PC-9 (cell line): ENCODE measurements around the gene BACH2. TPM values are rescaled to one million over a fixed set of nuclear protein-coding genes. Genes with fewer than 3 reads are reported as not detected.

ENCODE experiments used
- BruUV-seq: library from RNA; stranded (reverse); fragments of 400-500 nt; replicated peaks from 2 replicates; lab custom pipeline; 2021; lab: Mats Ljungman, UMichigan
- CTCF ChIA-PET: fragments of 300-600 bp; sonication (Branson Sonifier 250); formaldehyde crosslinking; loops from one replicate; lab custom pipeline; 2022; ENCODE audit warnings: antibody characterized with exemption; lab: Charles Lee
- POLR2A ChIA-PET: fragments of 300-600 bp; sonication (Branson Sonifier 250); formaldehyde crosslinking; loops from one replicate; lab custom pipeline; 2022; ENCODE audit warnings: antibody characterized with exemption; ENCODE audit not compliant: unreplicated experiment; lab: Charles Lee
- DNase-seq, 2 experiments: peaks; one replicate each; pipeline versions ENCODE4 v3.0.0 to v3.0.0-alpha.2; 2015 to 2022; ENCODE audit warnings: mixed read lengths in 1 of 2
- H2AFZ ChIP-seq: fragments of 200-600 bp; sonication (generic); 2 replicates; pipeline ENCODE4 v1.8.1; 2017; ENCODE audit warnings: antibody characterized with exemption
- H3F3A ChIP-seq: fragments of 200-600 bp; sonication (generic); 2 replicates; pipeline ENCODE4 v1.8.1; 2017; ENCODE audit warnings: antibody characterized with exemption, mild to moderate bottlenecking, low read depth; ENCODE audit not compliant: insufficient read depth
- H3K27ac ChIP-seq: fragments of 200-600 bp; sonication (generic); 2 replicates; pipeline ENCODE4 v1.6.1; 2016; ENCODE audit warnings: mixed run types
- H3K27me3 ChIP-seq: fragments of 200-600 bp; sonication (generic); 2 replicates; pipeline ENCODE4 v1.6.1; 2016; ENCODE audit warnings: low read depth, mixed run types; ENCODE audit not compliant: insufficient read depth
- H3K36me3 ChIP-seq: fragments of 200-600 bp; sonication (generic); 2 replicates; pipeline ENCODE4 v1.6.1; 2016; ENCODE audit warnings: low read depth, mixed run types
- H3K4me1 ChIP-seq: fragments of 200-600 bp; sonication (generic); replicated peaks from 2 replicates; pipeline ENCODE4 v1.6.1; 2016; ENCODE audit warnings: mixed run types; ENCODE audit not compliant: insufficient read depth
- H3K4me2 ChIP-seq: fragments of 200-600 bp; sonication (generic); 2 replicates; pipeline ENCODE4 v1.6.1; 2017; ENCODE audit warnings: mixed run types
- H3K4me3 ChIP-seq: fragments of 200-600 bp; sonication (generic); 2 replicates; pipeline ENCODE4 v1.6.1; 2016; ENCODE audit warnings: mixed run types
- H3K79me2 ChIP-seq: fragments of 200-600 bp; sonication (generic); 2 replicates; pipeline ENCODE4 v1.6.1; 2017; ENCODE audit warnings: low read depth, mixed run types
- H3K9me2 ChIP-seq: fragments of 200-600 bp; sonication (generic); 2 replicates; pipeline ENCODE4 v1.8.1; 2017; ENCODE audit warnings: mild to moderate bottlenecking; ENCODE audit not compliant: insufficient read depth
- H3K9me3 ChIP-seq: fragments of 200-600 bp; sonication (generic); 2 replicates; pipeline ENCODE4 v1.8.1; 2016; ENCODE audit warnings: low read depth; ENCODE audit not compliant: insufficient read depth
- H4K20me1 ChIP-seq: fragments of 200-600 bp; sonication (generic); 2 replicates; pipeline ENCODE4 v1.8.1; 2017; ENCODE audit not compliant: insufficient read depth
- CTCF ChIP-seq: fragments of 200-600 bp; sonication (generic); conservative IDR thresholded peaks from 2 replicates; pipeline ENCODE4 v1.6.1; 2017; ENCODE audit warnings: mixed run types, antibody characterized with exemption, mild to moderate bottlenecking, moderate library complexity
- EZH2 ChIP-seq: fragments of 200-600 bp; sonication (generic); IDR thresholded peaks from 2 replicates; pipeline ENCODE4 v1.8.0; 2017; ENCODE audit warnings: antibody characterized with exemption, low read depth
- intact Hi-C: fragments of 100-400 bp; cut with micrococcal nuclease; formaldehyde crosslinking; loops from one replicate; pipeline ENCODE4 v1.10.0; 2022; ENCODE audit not compliant: unreplicated experiment
- total RNA-seq: library from RNA; stranded (reverse); gene quantifications from 2 replicates; pipeline ENCODE4 v1.2.3, GENCODE V29; 2021

Gene BACH2
- total RNA-seq, 1 experiment from 2014 or later, result 2.3 TPM

- Histone ChIP-seq H3K4me2 (no peak overlapping the region), H3F3A (no peaks in the 10 kb centered on the region), H4K20me1 (no peaks in the 10 kb centered on the region), H3K27ac (no peak overlapping the region), H3K4me3 (no peak overlapping the region), H3K9me3 (no peaks in the 10 kb centered on the region), H3K36me3 (no peaks in the 10 kb centered on the region), H3K4me1 (no peaks in the 10 kb centered on the region), H3K9me2 (no peaks in the 10 kb centered on the region), H3K27me3 (no peaks in the 10 kb centered on the region), H2AFZ (no peak overlapping the region), H3K79me2 (no peaks in the 10 kb centered on the region)
- intact Hi-C loops, result no loop called here
- BruUV-seq, result no TSS peak
- ChIA-PET POLR2A (no interaction called here), CTCF (no interaction called here)
- TF ChIP-seq EZH2, result no peak
- DNase-seq, result no peak
Measured at GRCh38 chr6:89927791-89928550, 368.7 kb downstream of the BACH2 start.

DNA sequence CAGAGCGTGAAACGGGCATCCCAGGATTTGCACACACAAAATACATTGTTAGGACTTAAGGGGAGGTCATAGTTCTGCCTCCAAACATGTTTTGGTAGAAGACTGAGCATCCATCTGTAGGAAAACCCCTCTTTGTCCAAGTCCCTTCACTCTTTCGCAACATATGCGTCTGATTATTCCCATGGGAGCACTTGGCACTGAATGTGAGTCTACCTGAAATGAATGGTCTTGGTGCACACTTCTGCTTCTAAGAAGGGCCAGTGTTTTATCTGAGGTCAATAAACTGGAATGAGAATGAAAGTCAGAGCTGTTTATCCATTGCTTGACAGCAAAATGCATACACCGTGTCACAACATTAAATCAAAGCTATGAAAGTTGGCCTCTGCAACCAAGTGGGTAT, 369.4 kb downstream of the BACH2 start:
- intact Hi-C loops, result no loop called here
- TF ChIP-seq EZH2 (no peak), CTCF (no peak)
- BruUV-seq, result no TSS peak

DNA sequence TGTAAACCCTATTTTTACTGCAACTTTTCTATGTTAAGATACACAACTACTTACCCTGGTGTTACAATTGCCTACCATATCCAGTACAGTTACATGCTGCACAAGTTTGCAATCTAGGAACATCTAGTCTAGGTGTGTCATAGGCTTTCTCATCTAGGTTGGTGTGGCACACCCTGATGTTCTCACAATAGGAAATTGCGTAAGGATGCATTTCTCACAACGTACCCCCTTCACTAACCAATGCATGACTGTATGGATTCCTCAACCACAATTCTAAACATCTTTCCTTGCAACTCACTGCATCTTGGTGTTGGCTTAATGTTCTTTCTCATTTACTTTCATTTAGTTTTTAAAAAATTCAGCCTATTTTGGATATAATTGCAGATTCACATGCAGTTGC, 370.8 kb downstream of the BACH2 start:
- Histone ChIP-seq H3K27me3 (no peaks in the 10 kb centered on the region), H3K9me2 (no peaks in the 10 kb centered on the region), H4K20me1 (no peaks in the 10 kb centered on the region), H3K9me3 (no peaks in the 10 kb centered on the region), H3K4me3 (no peak overlapping the region), H3K36me3 (no peaks in the 10 kb centered on the region), H3K4me2 (no peak overlapping the region), H2AFZ (no peak overlapping the region), H3K4me1 (no peaks in the 10 kb centered on the region), H3K79me2 (no peaks in the 10 kb centered on the region), H3K27ac (no peak overlapping the region), H3F3A (no peaks in the 10 kb centered on the region)
- CTCF ChIA-PET, result no interaction called here
- no TSS peak for BruUV-seq
- intact Hi-C loops, result no loop called here
- DNase-seq, result no peak
- no peak for TF ChIP-seq CTCF
- no peak for TF ChIP-seq EZH2
- POLR2A ChIA-PET, result no interaction called here

More for the DNA sequence above, 369.4 kb downstream of the BACH2 start:
- Histone ChIP-seq H2AFZ (no peak overlapping the region), H3F3A (no peaks in the 10 kb centered on the region), H4K20me1 (no peaks in the 10 kb centered on the region), H3K9me2 (no peaks in the 10 kb centered on the region), H3K4me3 (no peak overlapping the region), H3K36me3 (no peaks in the 10 kb centered on the region), H3K4me2 (no peak overlapping the region), H3K27ac (no peak overlapping the region), H3K9me3 (no peaks in the 10 kb centered on the region), H3K4me1 (no peaks in the 10 kb centered on the region), H3K27me3 (no peaks in the 10 kb centered on the region), H3K79me2 (no peaks in the 10 kb centered on the region)
- ChIA-PET POLR2A (no interaction called here), CTCF (no interaction called here)
- DNase-seq, result no peak

DNA sequence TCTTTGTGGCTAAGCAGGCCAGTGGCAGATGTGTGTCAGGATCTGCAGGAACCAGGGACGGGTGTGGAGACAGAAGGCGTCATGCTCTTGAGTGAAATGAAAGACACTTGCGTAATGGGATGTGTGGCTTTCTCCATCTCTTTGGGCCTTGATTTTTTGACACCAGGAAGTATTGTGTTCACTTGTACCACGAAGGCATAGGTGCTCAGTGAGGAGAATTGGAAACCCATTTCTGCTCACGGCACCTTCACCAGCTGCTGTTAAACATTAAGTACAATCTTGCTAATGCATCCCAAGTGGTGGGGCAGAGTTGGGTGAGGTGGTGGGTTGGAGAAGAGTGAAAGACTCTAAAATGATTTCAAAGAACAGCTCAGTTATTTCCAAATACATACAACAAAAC, 372.4 kb downstream of the BACH2 start:
- H3K27me3 ChIP-seq, result no peaks in the 10 kb centered on the region
- ChIA-PET CTCF (no interaction called here), POLR2A (no interaction called here)
- no peaks in the 10 kb centered on the region for H3K79me2 ChIP-seq
- H3K4me3 ChIP-seq, result no peak overlapping the region
- H3F3A ChIP-seq, result no peaks in the 10 kb centered on the region
- no peaks in the 10 kb centered on the region for H3K9me2 ChIP-seq
- TF ChIP-seq EZH2, result no peak
- TF ChIP-seq CTCF, result no peak
- H3K9me3 ChIP-seq, result no peaks in the 10 kb centered on the region
- intact Hi-C loops, result no loop called here
- H3K4me2 ChIP-seq, result no peak overlapping the region
- no peaks in the 10 kb centered on the region for H4K20me1 ChIP-seq
- H3K4me1 ChIP-seq, result no peaks in the 10 kb centered on the region
- H3K36me3 ChIP-seq, result no peaks in the 10 kb centered on the region
- H2AFZ ChIP-seq, result no peak overlapping the region
- no TSS peak for BruUV-seq
- no peak overlapping the region for H3K27ac ChIP-seq
- DNase-seq, result no peak
